ENCODE data around the gene CD200R1.
"Not testable (repeated sequence)": the region's sequence is repeated elsewhere in the genome, so short reads cannot be mapped to it uniquely, and the experiment has no call there.

Gene CD200R1

DNA sequence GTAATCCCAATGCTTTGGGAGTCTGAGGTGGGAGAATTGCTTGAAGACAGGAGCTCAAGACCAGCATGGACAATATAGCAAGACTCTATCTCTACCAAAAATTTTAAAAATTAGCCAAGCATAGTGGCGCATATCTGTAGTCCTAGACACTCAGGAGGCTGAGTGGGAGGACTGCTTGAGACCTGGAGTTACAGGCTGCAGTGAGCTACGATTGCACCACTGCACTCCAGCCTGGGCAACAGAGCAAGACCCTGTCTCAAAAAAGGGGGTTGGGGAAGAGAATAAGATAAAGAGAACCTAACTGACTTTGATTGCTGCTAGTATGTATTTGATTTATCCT is 755 bp downstream of the CD200R1 start:
- peak in 1 of 2 donors; percentile 27 for DNase-seq

DNA sequence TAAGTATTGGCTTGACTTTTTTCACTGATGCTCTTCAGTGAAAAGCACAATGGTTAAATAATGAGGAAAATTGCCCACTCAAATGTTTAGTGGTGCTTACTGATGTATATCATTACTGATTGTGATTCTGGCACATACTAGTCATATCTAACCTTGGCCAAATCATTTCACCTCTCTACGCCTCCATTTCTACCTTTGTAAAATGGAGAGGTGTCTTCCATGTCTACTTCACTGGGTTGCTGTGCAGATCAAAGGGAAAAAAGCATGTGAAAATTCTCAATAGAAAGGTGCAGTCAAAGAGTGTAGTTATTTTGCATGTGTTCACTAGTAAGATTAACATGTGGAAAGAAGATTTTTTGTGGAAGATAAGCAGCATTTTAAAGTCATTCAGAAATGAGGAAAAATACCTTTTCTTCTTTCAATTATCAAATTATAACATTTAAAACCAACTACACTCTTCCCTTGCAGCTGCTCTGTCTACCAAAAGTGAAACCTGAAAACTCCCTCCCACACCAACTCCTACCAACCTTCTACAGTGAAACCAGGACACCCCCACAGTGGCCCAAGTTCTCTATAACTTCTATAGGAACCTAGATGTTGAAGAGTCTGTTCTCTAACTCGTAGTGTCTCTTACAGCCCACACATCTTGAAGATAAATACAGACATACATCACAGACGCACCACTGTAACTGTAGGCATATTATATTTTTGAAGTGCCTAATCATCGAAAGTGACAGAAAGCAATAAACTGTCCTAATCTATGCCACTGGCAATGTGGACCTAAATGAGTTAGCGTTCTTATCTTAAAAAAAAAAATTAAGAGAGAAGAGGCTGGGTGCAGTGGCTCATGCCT is 1.4 kb downstream of the CD200R1 start:
- DNase-seq = peak; percentile 74 to 86

DNA sequence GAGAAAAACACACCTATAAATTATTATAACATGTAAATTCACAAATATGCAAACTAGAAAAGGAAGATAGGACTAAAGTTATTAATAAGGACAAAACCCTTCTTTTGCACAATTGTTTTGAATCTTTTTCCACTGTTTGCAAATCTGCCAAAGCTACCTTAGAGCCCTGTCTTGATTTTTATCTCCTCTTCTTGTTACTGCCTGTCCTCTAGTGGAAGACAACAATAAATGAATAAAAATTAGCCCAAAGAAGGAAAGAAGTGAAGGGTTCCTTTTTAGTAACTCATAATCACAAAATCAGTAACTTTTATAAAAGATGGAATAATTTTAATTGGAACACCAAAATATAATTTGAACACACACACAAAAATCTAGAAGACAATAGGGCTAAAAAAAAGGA is 2.7 kb downstream of the CD200R1 start:
- no peak for DNase-seq

DNA sequence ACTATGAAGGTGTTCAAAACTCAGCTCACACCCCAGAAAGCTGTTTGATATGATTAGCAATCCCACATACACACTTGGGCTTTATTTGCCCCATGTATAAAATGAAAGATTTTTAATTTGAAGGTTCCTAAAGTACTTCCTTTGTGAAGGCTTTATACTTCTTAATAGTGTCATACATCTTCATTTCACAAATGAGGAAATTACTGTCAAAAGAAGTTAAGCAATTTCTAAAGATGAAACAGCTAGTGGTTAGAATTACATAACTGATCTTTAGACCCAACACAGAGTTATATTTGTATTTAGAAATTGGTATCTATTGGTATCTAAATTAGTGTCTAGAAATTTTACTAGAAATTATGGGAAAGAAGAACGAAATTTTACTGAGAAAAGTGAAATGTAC is 7.1 kb downstream of the CD200R1 start:
- peak; percentile 39 to 92 for DNase-seq

DNA sequence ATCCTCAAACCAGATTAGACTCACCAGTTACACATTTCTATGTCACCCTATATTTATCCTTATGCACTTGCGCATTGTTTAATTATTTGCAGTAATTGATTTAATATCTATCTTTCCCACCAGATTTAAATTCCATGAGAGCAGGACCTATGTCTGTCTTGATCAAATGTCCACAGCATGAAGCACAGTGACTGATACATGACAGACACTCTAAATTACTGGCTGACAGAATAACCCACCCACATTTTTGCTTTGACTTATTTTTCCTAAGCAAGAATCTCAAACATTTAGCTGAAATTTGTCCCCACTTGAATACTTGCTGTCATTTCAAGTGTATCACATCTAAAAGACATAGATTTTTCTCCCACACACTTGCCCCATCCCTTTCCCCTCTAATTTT is 7.5 kb downstream of the CD200R1 start:
- DNase-seq = no peak

DNA sequence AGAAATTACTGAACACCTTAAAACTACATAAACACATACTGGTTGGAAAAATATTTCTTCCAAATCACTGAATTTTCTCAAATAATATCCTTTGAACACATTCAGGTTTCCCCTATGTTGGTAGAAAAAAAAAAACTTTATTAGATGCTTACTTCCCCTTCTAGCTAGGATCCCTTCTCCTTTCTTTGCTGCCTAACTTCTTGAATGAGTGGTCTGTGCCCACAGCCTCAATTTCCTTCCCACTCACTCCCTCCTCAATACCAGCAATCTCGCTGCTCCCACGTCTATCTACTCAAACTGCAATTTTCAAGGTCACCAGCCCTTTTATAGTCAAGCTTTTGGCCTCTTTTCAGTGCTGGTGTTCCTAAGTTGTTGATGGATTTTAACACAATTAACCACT is 8.3 kb downstream of the CD200R1 start:
- DNase-seq = peak; percentile 74 to 75

DNA sequence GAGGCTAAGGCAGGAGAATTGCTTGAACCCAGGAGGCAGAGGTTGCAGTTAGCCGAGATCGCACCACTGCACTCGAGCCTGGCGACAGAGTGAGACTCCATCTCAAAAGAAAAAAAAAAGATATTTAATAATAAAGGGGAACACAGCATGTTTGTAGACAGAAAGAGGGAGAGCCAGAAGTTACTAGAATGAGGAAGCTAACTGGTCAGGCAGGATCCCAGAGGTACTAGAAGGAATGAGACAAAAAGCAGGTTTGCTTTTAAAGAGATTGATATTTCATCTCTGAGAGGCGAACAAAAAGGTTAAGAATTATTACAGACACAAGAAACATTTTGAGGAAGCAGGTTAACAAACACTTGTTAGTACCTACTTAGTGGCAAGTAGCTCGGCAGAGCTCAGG is 9.2 kb downstream of the CD200R1 start:
- peak in 1 of 2 donors; percentile 35 for DNase-seq

DNA sequence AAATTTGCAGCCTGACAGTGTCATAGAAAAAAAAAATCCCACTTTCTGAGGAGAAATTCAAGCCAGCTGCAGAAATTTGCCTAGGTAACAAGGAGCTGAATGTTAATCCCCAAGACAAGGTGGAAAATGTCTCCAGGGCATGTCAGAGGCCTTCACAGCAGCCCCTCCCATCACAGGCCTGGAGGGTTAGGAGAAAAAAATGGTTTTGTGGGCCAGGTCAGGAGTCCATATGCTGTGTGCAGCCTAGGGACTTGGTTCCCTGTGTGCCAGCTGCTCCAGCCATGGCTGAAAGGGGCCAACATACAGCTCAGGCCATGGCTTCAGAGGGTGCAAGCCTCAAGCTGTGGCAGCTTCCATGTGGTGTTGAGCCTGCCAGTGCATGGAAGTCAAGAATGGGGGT is 11.2 kb downstream of the CD200R1 start:
- DNase-seq = no peak

DNA sequence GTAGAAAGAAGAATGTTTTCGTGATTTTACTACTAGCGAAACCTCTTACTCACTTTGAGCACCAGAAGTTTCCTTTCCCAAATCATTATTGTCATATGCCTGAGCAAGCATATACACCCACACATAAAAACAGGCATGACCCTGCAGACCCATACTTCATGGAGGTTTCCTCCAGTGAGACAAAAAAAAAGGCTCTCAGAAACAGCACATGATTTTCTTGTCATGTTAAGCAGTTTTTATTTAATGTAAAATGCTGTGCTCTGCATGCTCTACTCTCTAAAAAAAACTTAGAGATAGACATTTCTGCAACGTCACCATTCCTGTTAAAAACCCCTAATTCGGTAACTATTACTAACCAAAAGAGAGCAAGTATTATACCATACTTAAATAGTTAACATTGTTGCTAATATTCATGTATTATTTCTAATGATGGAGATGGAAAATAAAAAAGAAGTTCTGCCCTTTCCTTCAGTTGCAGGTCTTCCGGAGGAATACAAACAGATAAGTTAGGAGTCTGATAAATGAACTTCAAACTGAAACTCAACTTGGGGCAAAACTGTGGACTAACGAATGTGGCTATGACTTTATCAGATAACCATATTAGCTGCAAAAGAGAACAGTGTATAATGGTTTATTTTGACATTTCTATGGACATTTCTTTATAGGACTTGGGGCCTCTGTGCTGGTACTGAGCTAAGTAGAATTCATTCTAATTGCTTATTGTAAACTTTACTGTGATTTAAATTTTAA is 15.9 kb downstream of the CD200R1 start:
- peak; percentile 59 to 69 for DNase-seq

DNA sequence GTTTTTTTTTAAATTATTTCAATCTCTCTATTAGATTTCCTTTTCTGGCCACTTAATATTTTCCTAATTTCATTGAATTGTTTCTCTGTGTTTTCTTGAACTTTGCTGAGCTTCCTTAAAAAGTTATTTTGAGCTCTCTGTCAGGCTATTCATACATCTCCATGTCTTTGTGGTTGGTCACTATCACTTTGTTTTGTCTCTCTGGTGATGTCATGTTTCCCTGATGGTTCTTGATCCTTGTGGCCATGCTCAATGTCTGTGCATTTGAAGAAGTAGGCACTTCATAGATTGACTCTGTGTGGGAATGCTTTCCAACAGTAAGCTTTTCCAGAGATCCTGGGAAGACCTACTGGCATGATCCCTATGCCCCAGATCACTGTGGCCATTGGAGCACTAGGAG is 18.6 kb downstream of the CD200R1 start:
- peak; percentile 45 to 49 for DNase-seq

DNA sequence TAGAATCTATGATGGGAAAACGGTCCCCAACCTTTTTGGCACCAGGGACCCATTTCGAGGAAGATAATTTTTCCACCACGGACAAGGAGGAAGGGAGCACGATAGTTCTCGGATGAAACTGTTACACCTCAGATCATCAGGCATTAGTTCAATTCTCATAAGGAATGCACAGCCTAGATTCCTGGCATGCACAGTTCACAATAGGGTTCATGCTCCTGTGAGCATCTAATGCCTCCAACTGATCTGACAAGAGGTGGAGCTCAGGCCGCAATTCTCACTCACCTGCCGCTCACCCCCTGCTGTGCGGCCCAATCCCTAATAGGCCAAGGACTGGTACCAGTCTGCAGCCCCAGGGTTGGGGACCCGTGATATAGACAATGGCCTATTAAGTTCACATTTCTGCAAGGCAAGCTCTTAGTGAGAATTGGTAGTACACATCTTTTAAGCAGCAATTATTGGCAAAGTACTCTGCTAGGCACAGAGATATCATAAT is 26.5 kb downstream of the CD200R1 start:
- no peak for DNase-seq

DNA sequence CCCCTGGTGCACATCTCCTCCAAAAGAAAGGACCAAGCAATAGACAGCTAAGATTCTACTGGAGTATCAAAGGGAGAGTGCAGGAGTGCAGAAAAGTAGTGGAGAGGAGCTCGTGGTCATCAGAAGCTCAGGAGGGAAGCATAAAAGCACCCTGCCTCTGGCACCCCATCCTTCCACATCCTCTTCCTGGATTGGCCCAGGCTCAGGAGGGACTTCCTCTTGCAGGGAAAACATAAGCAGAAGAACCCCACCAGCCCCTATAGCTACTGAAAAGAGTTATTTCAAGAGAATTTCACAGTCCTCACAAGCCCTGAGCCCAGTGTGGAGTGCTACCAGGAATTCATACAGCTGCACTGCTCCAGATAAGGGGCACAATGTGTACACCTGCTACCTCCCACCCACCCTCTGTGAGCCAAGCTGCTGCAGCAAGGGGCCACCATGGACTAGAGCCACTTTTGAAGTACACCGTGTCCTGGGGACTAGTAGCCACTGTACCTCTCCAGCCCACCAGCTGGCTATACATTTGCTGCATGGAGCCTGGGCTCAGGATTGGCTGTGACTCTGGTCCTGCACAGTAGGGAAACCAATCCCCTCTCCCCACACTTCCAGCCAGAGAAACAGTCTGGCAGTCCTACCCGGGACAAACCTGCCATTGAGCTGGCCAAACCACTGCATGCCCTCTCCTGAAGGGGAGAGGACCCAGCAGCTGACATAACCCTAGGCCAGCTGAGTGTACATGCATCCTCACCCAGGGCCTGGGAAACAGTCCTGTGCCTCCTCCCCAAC is 43.0 kb downstream of the CD200R1 start:
- DNase-seq = peak; percentile 55 to 59

DNA sequence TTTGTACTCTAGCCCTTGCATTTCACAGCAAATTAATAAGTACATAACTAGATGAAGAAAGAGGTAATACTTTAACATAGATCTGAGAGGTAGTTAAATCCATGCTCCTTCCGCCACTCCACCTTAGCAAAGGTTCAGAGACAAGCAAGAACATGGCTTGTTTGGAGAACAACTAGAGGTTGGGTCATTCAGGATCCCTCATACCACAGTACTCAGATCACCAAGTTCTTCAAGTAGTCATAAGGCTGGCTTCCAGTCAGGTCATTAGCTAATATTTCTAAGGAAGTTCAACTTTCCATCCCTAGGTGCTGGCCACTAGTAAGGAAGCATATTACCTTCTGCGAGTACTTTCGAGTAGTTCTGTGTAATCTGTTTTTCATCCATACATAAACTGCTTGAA is 44.1 kb downstream of the CD200R1 start:
- DNase-seq = no peak

DNA sequence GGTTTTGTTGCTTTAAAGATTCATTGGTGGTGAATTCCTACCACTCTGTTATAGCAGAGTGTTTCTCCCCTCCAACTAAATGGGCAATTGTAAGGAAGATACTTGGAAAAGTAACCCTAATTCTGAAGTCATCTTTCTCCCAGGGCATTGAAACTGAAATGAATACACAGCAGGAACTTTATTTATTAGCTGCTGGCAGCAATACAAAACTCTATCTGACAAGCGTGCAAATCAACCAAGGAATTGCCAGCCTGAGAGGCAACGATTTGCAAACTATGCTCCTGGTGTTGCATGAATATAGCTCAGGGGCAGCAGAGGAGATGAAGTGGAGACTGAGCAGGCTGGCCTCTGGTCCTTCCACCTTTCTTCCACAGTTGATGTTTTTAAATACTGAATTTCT is 48.9 kb downstream of the CD200R1 start:
- no peak for DNase-seq

DNA sequence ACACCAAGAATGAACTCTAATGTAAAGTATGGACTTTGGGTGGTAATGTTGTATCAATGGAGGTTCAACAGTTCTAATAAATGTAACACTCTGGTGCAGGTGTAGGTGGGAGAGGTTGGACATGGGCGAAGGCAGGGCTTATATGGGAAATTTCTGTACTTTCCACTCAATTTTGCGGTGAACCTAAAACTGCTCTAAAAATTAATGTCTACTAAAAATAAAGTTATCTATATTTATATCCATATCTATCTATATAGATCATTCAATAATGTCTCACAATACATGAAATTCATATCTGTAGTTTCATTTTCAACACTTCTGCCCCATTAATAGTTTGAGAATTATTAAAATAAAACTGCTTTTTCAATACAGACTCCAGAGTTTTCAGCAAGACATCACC is 49.3 kb downstream of the CD200R1 start:
- no peak for DNase-seq

DNA sequence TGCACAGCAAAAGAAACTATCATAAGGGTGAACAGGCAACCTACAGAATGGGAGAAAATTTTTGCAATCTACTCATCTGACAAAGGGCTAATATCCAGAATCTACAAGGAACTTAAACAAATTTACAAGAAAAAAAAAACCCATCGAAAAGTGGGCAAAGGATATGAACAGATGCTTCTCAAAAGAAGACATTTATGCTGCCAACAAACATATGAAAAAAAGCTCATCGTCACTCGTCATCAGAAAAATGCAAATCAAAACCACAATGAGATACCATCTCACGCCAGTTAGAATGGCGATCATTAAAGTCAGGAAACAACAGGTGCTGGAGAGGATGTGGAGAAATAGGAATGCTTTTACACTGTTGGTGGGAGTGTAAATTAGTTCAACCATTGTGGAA is 55.4 kb downstream of the CD200R1 start:
- not testable (repeated sequence) for DNase-seq

DNA sequence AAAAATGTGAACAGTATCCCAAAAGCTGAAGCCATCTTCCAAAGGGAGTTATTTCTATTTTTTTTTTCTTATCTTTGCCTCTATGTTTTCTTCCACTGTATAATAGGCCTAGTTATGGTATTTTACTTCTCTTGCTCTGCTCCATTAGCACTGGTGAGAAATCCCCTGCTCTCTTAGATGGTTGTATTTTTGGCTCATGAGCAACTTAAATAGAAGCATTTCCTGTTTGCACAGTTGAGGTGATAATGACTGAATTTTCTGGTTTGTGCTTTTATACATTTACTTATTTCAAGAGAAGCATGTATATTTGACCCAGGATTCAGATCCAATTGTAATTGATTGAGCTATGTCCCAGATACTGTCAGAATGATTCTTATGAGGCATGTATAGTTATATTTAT is 66.7 kb downstream of the CD200R1 start:
- DNase-seq = no peak

DNA sequence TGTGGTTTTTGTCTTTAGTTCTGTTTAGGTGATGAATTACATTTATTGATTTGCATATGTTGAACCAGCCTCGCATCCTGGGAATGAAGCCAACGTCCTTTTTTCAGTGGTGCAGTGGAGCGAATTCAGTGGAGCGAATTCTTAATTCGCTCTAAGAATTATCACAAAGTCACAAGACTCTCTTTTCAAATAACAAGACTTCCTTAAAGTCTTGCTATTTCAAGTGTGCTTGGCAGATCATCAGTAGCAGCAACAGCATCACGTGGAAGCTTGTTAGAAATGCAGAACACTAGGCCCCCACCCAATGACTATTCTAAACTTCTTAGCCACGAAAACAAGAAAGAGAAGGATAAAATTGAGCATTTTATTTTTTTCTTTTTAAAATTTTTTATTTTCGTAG is 70.1 kb downstream of the CD200R1 start:
- DNase-seq = peak in 1 of 2 donors; percentile 17

DNA sequence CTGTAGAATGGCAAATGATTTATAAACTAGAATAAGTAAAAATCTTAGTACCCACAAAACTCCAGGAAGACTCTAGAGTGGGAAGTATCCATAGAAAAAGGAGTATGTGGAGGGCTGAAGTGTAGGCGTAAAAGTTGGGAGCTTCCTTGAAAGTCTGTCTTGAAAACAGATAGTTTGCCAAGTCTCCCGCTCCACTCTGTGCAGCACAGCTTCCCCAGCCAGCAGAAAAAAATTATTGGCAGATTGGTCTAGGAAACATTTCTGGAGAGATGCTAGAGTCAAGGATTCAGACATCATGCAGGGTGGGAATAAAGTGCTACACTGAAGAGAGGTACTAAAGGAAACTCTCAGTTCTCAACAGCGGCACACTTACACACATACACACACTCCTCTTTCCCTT is 74.8 kb downstream of the CD200R1 start:
- DNase-seq = no peak

DNA sequence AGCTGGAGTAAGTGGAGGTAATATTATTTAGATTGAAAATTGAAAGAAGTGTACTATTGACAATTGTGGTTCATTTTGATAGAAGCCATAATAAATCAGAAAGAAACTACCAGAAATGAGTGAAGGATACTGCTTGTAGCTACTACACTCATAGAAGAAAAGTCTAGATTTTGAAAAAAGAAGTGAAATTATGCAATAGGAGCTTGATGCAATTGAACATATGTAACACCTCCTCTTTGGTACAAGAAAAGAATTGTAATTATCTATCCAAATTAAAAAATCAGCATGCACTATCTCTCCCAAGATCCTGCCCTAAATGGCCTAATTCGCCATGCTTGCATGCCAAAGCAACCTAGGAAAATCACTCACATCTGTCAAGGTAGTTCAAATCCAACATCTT is 77.1 kb downstream of the CD200R1 start:
- peak in 1 of 2 donors; percentile 63 for DNase-seq

DNA sequence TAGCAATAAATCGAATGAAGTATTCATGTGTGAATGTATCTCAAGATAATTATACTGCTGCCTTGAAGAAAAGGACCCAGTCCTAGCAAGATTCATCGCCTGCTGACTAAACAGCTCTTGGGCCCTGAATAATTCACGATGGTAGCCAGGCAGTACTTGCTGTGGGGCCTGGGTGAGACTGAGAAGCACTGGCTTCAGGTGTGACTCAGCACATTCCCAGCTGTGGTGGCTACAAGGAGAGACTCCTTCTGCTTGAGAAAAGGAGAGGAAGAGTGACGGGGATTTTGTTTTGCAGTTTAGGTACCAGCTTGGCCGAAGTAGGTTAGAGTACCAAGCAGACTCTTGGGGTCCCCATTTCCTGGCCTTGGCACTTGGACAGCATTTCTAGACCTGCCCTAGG is 80.6 kb downstream of the CD200R1 start:
- DNase-seq = no peak

DNA sequence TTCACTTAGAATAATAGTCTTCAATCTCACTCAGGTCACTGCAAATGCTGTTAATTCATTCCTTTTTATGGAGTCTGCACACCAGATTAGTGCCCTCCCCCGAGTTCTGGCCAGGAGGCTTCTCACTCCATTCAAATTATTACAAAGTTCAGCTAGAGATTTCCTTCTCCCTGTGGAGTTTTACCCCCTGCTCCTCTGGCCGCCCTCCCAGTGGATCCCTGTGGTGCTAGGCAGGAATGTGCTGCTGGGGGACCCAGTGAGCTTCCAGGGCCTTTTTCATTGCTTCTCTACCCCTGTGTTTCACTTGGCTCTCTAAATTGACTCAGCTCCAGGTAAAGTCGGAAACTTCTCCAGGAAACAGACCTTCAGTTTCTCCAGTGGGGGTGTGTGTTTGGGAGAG is 85.5 kb downstream of the CD200R1 start:
- no peak for DNase-seq

DNA sequence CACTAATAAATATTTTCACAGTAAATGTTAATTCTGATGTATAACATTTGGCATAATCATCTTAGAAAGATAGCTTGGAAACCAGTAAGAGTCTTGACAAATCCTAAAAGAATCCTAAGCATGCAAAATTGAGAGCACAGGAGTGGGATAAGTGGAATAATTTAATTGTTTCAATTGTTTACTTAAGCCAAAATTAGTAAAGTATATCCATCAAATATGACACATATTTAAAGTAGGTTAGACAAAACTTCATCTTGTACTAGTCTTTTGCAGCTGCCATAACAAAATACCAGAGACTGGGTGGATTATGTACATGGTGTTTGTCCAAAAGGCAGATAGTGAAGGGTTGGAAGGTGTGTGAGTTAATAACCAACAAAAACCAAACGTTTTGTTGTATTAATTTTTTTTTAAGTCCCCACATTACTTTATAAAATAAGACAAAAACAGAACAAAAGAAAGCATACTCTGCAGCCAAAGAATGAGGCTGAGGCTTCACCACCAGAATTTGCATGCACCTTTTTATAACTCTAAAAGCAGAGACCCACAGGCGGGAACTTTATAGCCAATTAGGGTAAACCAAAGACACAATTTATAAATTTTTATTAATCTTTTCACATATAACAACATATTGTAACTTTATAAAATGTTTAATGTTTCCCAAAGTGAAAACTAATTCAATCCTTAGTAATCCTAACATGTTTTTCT is 86.4 kb downstream of the CD200R1 start:
- no peak for DNase-seq
